ENCODE results near the gene GALNT13.
"Not testable (repeated sequence)": the region's sequence is repeated elsewhere in the genome, so short reads cannot be mapped to it uniquely, and the experiment has no call there.

GALNT13 gene

DNA sequence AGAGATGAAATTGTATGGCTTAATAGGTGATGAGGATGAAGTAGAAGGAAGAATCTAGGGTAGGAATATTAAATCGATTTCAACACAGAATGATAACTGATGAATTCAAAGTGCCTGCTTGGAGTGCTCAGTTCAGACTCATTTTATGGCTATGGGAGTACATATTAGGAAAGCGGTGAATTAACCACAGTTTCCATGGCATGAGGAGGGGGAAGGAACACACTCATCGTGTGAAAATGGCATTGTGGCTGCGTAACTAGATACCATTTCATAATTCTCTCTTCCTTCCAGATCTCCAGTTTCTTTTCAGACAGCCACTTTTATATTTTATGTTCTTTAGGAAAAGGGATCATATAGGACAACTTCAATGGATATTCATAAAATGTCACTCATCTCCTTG, 594.5 kb downstream of the GALNT13 start:
- DNase-seq (ENCODE audit: low spot score), result no peak
- no peak for FAIRE-seq

- DNase-seq (ENCODE audit: low spot score) (no peak), FAIRE-seq (no peak)
Observed at GRCh38 chr2:154470376-154470775, 598.7 kb downstream of the GALNT13 start.

GRCh38 chr2:154471492-154471891, 599.8 kb downstream of the GALNT13 start:
- not testable (repeated sequence) for FAIRE-seq; DNase-seq (ENCODE audit: low spot score)

GRCh38 chr2:154477319-154477718, 605.6 kb downstream of the GALNT13 start:
- FAIRE-seq (no peak), DNase-seq (ENCODE audit: low spot score) (no peak)

- DNase-seq (ENCODE audit: low spot score), result no peak
Observed at GRCh38 chr2:154480521-154480920, 608.8 kb downstream of the GALNT13 start.

GRCh38 chr2:154481336-154481735, 609.6 kb downstream of the GALNT13 start:
- DNase-seq (ENCODE audit: low spot score), result no peak
- no peak for FAIRE-seq

More at GRCh38 chr2:154480521-154480920, 608.8 kb downstream of the GALNT13 start:
- FAIRE-seq, result no peak

DNA sequence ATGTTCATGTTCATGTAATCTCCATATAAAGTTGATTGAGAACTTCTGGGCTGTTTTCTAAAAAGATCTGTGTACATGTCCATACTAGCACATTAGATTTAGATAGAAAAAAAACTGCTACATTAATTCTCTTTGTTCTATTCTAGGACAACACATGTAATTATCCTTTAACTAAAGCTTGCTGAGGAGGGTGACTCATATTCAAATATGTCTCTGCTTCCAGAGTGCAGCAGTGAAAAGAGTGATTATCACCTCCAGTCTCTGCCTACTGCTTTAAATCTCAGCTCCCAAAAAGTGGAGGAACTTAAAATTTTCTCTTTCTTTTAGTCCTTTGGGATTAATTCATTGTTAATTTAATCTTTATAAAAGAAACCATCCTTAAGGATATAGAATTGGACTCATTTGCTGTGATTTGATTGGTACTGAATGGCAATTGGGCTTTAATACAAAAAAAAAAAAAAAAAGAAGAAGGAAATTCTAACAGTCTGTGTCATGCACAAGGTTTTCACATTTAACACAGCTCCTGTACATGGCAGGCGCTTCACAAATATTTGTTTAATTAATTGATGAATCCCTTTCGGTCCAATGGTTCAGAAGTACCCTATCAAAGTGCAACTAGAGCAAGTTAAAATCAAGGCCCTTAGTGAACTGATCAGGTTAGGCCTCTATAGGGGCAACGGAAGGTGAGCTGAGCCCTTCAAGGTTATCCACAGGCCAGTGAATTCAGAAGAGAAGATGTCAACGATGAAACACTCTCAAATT, 612.8 kb downstream of the GALNT13 start:
- no peak for FAIRE-seq
- DNase-seq (ENCODE audit: low spot score), result no peak

DNA sequence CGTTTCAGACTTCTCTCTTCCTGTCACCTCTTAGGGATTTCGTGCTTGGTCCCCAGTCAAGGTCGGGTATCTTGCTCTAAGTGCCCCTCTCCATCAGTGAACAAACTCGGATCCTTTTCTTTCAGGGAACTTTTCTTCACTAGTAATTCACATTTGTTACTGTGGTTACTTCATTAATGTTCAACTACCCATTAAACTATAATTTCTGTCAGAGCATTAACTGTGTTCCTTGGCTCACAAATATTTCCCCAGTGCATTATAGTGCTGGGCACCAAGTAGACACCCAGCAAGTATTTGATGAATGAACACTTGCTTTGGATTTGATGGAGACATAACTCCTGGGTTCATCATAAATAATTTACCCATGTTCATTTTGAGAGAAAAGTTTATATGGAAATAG, 617.1 kb downstream of the GALNT13 start:
- no peak for DNase-seq (ENCODE audit: low spot score)
- no peak for FAIRE-seq

- DNase-seq (ENCODE audit: low spot score) (no peak), FAIRE-seq (no peak)
Observed at GRCh38 chr2:154489266-154489858, 617.6 kb downstream of the GALNT13 start.

DNA sequence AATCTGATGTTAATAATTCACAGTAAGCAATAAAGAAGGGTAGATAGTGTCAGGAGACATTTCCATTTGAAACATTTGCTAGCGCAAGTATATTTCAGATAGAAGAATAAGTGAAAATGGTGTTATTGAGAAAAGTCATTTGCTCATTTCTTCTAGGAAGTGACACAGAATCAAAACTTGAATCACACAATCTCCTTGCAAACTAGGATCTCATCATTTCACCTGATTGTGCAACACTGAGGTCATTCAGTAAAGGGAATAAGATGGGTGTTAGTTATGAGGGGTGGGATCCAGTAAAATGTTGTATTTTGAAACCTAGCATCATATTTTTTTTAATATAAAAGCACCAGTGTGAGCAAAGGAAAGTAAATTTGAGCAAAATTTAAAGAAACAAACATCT, 618.8 kb downstream of the GALNT13 start:
- FAIRE-seq (no peak), DNase-seq (ENCODE audit: low spot score) (no peak)

DNA sequence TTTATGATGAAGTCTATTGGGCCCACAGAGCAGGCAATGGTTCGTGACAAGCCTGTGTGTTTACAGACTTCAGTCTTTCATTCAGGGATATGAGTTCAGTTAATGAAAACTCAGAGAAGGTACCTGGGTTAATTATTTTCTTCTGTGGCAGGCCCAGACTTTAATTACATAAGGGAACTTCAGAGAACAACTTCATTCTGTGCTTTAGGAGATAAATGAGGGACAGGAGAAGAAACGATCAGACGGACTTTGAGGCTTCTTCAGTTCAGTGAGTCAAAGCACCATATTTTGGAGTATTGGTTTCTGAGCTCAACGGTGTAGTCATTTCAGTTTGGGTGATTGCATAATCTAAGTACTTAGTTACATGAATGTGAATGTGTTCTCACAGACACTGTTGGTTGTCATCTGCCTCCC, 623.7 kb downstream of the GALNT13 start:
- FAIRE-seq (no peak), DNase-seq (ENCODE audit: low spot score) (no peak)

GRCh38 chr2:154497019-154497418, 625.3 kb downstream of the GALNT13 start:
- FAIRE-seq, result no peak
- no peak for DNase-seq (ENCODE audit: low spot score)
